Gastrocnemius medialis (tissue), 4 donors: Measurements from ENCODE around the gene DBP.

Source experiments
- CTCF ChIP-seq, 5 experiments: fragments of 450-650 bp in 3 of 5; fragments of 200-600 bp in 2 of 5; sonication (generic) in 2 of 5; IDR thresholded peaks in 4 of 5; conservative IDR thresholded peaks in 1 of 5; 1 replicate in 4 of 5; 2 replicates in 1 of 5; pipeline ENCODE4 v1.5.1; 2016 to 2019; ENCODE audit warnings: antibody characterized with exemption in 5 of 5, mild to moderate bottlenecking in 3 of 5, moderate library complexity in 3 of 5
- POLR2A ChIP-seq, 2 donors: fragments of 450-650 bp; IDR thresholded peaks; one replicate each; pipeline ENCODE4 v1.6.1; 2017; ENCODE audit warnings: antibody characterized with exemption in 2 of 2, mild to moderate bottlenecking in 2 of 2, moderate library complexity in 2 of 2

- TF ChIP-seq POLR2A (IDR thresholded peaks at IDR 0.05) = no peak
- no peak for TF ChIP-seq CTCF (IDR thresholded peaks at IDR 0.05 in 4 of 5, conservative IDR thresholded peaks at IDR 0.05 in 1 of 5)
Observed at GRCh38 chr19:48596679-48597465, 40.3 kb downstream of the DBP start.
